HG03066 (cell line): ENCODE data around the gene ZNF512B.

Source experiments
- ATAC-seq: cut with Tn5 transposase; IDR thresholded peaks from one replicate; pipeline ENCODE4 v1.9.1; 2021; ENCODE audit warnings: low read depth; ENCODE audit not compliant: unreplicated experiment

The ZNF512B gene

DNA sequence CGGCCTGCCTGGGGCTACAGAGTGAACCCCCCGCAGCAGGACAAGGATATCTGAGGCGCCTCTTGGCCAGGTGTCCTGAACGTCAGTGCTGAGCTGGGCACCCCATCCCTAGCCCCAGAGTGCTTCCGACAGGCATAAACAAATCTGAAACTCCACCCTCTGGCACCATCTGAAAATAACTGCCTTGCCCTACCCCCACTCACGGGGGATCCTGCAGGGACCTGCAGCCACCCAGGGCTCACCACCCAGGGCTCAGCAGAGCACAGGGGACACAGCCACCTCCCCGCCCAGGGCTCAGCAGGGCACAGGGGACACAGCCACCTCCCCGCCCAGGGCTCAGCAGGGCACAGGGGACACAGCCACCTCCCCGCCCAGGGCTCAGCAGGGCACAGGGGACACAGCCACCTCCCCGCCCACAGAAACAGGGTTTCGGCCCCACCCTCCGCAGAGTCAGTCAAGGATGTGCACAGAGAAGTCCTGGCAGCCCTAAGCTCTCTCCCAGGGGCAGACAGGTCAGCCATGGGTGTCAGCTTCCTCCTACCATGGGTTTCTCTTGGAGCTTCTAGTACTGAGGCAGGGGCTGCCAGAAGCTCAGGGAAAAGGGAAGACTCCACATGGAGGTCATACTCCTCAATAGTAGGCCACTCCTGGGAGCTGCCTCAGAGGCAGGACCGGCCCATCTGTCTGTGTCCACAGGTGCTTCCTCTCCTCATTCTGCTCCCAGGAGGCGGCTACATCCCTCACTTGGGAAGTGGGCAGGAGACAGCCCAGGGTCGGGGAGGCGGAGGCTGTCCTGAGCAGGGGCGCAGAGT lies 18.1 kb downstream of the ZNF512B start:
- no peak for ATAC-seq

DNA sequence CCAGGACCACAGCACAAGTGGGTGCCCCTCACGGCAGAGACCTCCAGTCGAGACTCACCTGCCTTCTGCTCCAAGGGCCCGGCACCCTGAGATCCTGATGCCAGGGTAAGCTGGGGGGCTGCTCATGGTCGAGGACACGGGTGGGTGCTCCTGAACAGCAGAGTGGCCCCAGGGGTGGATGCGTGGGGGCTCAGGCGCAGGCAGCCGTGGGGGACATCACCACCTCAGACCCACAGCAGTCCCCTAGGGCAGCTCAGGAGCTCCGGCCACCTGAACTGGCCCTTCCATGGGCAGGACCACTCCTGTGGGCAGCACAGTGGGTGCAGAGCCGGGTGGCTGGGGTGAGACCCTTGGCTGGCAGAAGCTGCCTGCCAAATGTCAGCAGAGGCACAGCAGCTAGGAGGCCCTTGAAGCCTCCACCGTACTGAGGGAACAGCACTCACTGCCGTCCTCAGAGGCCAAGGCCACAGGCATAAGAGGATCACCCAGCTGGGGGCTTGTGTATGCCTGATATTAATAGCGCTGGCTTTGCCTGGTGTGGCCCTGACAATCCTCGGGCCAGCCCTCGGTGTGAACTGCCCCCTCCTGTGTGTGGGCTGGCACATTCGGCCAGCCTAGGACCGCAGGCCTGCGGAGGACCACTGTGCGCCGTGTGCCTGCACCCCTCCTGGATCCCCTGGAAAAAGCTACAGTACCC lies 18.9 kb downstream of the ZNF512B start:
- ATAC-seq, result no peak

DNA sequence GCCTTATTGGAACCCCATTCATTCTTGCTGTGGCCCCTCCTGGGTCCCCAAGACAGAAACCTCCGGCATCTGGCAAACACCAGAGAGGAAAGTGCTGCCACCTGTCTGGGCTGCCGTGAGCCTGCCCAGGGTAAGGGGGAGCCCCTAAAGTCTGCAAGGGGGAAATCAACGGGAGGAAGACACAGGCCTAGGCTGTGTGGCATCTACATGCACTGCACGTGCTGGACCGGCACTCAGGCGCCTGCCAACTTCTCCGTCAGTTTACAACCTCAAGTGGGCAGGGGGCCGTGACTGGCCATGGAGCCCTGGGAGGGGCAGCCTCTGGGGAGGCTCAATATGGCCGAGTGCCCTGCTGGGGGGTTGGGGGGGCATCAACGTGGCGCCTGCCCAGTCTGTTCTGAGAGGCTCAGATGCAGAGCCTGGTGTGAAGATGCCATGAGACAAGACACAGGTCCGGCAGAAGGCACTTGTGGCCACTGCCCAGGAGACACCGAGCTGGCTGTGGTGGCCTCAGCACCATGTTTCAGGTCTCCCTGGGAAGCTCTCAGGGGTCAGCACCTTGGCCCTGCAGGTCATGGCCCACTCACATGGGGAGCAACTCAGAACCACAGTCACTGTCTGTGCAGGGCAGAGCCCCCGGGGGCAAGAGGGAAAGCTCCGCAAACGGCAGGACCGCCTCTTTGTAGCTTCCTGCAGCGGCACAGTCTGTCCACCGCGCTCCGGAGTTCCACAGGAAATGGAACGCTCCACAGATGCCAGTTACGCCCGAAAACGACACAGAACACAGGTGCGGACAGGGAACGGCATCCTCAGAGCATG lies 21.9 kb downstream of the ZNF512B start:
- no peak for ATAC-seq

DNA sequence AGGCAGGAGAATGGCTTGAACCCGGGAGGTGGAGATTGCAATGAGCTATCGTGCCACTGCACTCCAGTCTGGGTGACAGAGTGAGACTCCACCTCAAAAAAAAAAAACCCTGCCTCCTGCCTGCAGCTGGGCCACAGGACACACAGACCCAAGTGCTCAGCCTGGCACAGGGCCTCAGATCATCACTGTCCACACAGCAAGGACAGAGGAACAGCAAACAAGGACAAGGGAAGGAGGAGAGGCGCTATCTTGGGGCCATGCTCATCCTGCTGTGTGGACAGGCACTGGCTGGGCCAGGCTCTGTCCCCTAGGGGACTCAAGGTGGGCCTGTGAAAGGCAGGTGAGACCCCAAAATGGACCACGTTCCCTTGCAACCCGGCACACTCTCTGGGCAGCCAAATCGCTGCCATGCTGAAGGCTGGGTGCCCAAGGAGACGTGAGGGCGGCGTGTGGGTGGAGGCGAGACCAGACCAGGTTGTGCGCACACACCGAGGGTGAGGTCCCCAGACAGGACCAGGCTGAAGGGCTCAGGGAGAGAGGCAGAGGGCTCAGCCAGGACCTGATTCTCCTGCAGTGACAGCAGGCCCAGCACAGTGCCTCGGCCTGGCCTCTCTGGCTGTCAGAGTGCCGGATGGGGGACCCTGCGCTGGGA lies 22.6 kb downstream of the ZNF512B start:
- no peak for ATAC-seq

DNA sequence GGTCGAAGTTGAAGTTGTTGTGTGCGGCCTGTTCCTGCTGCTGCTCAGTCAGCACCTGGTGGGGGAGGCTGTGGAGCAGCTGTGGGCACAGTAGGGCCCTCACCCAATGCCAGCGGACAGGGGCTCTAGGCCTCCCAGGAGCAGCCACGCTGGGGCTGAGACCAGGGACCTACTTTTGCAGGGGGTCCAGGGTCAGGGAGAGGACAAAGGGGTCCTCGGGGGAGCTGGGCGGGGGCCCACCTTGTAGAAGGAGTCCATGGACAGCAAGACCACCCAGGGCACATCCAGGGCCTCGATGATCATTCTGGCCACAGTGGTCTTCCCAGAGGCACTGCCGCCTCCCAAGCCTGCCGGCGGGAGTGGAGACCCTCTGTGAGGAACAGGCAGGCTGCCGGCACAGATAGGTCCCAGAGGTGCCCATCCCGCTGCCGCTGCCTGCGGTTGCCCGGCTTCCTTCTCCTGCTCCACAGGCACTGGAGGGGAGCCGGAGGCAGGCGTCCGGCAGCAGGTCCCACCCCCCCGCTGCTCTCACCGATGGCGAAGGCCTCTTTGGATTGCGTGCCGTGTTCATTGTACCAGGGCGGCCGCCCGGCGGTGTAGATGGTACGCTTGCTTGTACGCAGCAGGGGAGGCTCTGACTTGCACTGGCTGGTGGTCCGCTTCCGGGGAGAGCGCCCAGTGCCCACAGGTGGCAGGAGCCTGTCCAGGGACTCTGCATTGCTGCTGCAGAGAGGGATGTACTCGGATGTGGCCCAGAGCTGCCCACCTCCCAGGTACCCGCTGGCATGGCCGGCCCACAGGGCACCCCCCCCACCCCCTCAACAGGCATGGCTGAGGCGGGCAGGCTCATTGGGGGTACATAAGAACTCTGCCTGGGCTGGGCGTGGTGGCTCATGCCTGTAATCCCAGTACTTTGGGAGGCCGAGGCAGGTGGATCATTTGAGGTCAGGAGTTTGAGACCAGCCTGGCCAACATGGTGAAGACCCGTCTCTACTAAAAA lies 23.5 kb downstream of the ZNF512B start:
- no peak for ATAC-seq

DNA sequence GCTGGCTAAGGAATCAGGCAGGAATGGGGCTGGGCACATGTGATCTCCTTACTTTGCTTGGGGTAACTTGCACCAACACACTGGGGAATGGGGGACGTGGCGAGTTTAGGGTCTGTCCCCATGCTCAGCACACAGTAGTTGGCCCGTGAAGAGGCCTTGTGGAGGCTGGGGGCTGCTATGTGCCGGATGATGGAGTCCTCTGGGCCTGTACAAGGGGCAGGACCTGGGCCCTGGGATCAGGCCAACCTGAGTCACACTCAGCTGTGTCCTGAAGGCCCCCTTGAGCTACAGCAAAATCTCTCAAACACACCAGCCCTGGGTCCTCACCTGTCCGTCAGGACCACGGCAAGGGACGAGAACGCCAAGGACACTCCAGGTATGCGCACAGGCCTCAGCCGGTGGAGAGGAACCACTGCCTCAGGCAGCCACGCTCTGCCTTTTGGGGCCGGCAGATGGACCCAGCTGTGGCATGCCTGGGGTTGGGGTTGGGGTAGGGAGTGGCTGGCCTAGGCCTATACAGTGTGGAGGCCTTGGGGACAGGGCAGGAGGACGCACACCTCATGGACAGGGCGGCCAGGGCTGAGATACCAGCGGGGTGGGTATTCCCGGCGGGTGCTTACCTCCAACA lies 24.6 kb downstream of the ZNF512B start:
- no peak for ATAC-seq

DNA sequence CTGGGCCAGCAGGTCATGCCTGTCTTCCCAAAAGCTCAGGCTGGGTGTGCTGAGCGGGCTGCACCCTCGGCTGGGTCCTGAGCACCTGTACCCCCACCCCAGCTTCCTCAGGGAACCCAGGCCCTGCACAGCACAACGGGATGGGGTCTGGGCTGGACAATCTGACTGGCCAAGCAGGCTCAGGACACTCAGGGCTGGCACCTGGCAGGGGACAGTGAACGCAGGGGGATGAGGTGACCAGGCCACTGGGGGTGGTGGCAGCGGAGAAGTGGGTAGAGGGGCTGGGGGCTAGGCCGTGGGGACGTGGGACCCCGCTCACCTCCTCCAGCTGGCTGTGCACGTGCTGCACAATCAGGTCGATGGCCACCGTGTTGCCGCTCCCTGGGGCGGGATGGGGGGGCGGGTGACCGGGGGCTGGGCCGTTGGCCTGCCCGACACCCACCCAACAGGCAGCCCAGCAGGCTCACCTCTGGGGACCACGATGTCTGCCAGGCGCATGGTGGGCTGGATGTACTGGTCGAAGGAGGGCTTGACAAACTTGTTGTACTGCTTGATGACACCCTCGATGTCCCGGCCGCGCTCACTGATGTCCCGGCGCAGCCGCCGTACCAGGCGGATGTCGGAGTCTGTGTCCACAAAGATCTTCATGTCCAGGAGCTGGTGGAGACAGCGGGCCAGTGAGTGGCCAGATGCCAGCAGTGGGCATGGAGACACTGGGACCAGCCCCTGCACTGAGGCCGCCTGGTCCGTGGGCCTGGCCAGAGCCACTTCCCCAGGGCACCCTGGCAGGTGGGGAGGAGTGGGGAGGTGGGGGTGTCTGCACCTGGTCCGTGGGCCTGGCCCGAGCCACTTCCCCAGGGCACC lies 25.4 kb downstream of the ZNF512B start:
- no peak for ATAC-seq

DNA sequence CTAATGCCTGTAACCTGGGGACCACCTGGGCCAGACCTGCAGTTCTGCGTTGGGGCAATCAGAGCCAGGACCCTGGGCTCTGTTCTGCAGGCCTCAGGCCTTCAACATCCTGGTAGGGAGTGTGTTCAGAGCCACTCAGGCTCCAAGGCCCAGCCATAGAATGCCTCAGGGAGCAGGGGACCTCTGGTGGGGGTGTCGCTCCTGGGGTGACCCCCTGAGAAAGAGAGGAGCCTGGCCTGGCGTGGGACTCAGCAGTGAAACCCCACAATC lies 26.0 kb downstream of the ZNF512B start:
- no peak for ATAC-seq

DNA sequence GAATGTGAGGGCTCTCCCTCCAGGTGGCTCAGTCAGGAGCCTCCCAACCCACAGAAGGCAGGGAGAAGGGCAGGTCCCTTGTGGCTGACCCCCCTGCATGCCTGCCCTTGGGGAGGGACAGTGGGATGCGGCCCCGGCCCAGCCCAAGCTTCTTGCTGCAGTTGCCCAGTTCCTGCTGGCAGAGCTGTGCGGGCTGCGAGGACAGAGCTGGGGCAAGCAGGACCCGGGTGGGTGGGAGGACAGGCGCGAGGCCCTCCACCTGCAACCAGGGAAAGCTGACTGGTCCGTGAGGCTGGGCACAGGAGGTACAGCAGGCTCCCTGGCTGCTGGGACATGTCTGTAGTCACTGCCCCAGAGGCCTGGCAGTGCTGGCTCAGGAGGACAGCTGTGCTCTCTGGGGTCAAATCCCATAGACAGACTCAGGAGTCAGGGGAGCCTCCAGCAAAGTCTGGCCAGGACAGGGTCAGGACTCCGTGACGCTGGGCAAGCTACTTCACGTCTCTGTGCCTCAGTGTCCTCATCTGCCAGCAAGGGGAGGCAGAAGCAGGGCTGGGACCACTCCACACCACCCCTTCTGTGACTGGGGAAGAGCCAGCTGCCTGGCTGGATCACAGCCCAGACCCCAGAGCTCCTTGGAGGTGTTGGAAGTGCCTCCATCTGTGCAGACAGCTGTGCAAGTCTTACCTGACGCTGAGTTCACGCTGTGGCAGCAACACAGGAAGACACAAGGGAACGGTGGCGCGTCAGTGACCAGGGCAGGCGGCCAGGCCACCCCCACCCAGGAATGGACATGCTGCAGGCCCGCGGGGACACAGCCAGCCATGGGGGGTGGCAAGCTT lies 26.5 kb downstream of the ZNF512B start:
- no peak for ATAC-seq

DNA sequence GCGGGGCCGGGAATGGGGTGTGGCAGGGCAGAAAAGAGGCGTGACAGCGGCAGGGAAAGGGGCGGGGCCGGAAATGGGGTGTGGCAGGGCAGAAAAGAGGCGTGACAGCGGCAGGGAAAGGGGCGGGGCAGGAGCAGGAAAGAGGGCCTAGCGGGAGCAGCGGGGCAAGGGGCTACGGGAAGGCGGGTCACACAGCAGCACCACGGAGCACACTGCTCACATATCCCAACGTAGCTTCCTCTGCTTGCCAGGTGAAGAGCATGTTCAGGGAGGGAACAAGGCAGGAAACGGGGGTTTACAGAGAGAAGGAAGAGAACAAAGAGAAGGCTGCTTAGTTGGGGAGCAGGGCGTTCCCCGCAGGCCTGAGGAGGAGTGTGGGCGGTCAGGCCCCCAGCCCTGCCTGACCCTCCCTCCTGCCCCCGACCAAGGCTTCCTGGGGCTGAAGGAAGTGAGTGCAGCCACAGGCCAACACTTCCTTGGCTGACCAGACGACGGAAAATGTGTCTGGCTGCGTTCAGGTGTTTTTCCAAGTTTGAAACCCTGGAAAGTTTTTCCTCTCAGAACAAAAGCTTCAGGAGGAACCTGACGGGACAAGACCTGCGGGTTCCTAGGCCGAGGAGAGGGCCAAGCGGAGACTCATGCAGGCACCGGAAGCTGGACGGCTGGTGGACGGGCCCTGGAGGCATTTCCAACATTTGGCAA lies 27.3 kb downstream of the ZNF512B start:
- ATAC-seq, result no peak

DNA sequence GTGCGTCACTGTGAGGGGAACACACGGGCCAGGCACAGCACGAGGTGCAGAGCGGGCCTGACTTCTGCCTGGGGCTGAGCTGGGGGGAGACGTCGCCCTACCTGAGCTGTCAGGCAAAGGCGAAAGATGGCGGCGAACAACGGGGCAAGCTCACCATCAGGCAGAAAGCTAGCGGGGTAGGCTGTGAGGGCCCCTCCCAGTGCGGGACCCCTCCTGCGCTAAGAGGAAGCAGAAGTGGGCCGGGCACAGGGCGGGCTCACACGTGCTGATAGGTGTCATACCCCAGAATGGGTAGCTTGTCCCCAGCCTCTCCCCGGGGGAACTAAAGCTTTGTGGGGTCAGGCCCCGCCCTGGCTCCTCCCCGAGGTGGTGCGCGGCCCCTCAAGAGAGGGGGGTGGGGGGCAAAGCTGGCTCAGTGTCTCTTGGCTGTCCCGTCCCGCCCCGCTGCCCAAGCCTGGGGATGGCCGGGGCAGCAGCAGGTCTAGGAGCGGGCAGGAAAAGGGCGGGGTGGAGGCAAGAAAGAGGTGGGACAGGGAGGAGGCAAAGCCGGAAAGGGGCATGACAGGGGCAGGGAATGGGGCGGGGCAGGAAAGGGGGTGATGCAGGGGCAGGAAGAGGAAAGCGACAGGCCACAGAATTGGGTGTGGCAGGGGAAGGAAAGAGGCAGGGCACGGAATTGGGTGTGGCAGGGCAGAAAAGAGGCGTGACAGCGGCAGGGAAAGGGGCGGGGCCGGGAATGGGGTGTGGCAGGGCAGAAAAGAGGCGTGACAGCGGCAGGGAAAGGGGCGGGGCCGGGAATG lies 28.2 kb downstream of the ZNF512B start:
- no peak for ATAC-seq

DNA sequence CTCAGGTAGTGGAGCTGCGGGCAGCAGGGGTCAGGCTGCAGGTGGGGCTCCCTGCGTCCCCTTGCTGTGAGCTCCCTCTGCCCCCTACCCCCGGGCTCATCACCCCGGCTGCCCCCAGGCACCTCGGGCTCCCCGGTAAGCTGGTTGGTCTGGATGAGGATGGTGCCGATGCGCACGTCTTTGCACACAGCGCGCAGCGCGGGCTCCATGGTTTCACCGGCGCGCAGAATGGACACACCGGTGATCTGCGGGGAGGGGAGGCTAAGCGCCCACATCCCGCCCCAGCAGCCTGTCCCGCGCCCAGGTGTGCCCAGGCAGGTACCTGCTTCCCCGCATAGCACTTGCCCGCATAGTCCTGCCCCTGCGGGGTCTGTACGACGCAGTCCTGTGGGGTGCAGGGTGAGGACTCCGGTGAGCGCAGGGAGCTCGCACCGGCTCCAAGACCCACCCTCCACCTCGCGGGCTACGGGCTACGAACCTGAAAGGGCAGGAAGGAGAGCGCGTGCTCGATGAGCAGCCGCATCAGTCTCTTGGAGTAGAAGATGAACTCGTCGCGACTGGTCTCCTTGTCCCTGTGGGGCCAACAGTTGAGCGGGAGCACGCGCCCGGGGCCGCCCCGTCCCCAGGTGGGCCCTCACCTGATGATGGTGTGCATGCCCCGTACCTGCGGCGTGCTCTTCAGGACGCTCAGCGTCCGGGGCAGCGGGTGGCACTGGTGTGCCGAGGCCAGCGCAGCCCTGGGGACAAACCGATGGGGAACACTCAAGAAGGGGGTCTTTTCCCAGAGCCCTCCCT lies 29.1 kb downstream of the ZNF512B start:
- no peak for ATAC-seq

DNA sequence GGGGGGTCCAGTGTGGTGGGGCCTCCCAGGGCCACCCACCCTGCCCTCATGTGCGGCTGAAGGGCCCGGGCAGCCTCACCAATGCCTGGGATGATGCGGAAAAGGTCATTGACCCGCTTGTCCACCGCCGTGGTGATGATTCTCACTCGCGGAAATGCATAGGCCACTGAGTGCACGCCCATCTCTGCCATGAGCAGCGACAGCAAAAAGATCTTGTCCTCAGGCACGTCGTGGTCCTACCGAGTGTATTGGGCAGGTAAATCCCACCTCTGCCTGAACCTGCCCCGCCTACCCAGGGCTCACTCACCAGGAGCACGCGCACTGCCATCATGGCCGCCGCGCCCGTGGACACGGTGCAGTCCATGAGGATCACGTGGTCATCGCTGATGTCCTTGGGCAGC lies 29.7 kb downstream of the ZNF512B start:
- no peak for ATAC-seq

DNA sequence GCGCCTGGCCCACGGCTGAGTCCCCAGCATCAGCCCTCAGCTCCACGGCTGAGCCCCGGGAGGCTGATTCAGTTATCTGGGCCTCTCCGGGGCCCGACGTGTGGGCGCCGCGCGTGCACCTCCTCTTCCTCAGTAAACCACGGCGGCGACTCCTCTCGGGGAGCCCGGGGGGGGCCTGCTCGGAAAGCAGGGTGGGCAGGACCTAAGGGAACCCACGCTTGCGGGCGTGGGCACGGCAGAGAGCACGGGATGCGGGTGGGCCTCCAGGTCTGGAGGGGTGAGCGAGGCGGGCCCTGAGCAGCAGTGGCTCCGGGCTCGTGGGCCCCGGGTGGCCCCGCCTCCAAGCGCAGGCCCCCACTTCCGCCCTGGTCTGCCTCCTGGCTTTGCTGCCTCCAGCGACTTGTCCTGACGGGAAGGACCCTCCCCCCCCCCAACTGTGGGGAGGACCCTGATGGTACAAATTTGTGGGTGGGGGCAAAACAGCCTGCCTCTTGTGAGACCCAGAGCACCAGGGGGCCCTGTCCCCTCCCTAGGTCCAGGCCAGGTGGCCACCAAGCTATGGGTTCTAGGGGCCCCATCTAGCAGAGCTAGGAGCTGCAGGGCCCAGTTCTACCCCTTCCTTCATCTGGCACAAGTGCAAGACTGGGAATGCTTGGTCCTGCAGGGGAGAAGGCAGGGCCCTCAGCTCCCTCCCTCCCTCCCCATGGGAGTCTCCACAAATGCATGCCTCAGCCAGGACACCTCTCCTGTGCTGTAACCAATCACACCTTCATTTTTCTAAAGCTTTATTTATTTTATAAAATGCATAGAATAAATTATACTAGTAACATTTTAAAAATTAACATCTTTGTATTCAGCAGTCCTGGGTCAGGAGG lies 30.4 kb downstream of the ZNF512B start:
- no peak for ATAC-seq
